Uterus (tissue), 2 donors: Measurements from ENCODE around the gene SMAD1.

Experiments used
- POLR2A ChIP-seq, 2 donors: fragments of 450-650 bp; IDR thresholded peaks; one replicate each; pipeline ENCODE4 v1.6.1; 2016; ENCODE audit warnings: antibody characterized with exemption in 2 of 2, mild to moderate bottlenecking in 1 of 2, moderate library complexity in 1 of 2
- TF ChIP-seq, protein P1 (sequence below), 4 experiments: fragments of 200-600 bp in 2 of 4; fragments of 450-650 bp in 2 of 4; sonication (generic) in 2 of 4; IDR thresholded peaks; one replicate each; pipeline ENCODE4 v1.5.1; 2016 to 2019; ENCODE audit warnings: antibody characterized with exemption in 4 of 4, mild to moderate bottlenecking in 2 of 4, moderate library complexity in 1 of 4

DNA sequence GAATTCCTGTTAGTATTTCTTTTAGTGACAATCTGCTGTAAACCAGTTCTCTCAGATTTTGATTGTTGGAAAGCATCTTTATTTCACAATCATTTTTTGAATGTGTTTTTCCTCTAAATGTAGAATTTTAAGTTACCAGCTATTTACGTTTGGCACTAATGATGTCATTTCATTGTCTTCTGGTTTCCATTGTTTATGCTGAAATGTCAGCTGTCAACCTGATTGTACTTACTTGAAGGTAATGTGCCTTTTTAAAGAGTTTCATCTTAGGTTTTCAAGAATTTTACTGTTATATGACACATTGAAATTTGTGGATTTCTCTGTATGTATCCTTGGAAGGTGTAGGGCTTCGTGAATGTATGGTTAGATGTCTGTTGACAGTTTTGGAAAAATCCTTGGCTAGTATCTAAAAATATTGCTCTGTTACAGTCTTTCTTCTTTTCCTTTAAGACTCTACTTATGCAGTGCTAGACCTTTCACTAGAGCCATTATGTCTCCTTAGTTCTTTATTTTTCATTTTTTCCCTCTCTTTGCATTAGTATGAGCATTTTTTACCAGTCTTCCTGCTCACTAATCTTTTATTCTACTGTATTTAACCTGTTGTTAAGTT lies 30.4 kb downstream of the SMAD1 start:
- TF ChIP-seq, protein P1, sequence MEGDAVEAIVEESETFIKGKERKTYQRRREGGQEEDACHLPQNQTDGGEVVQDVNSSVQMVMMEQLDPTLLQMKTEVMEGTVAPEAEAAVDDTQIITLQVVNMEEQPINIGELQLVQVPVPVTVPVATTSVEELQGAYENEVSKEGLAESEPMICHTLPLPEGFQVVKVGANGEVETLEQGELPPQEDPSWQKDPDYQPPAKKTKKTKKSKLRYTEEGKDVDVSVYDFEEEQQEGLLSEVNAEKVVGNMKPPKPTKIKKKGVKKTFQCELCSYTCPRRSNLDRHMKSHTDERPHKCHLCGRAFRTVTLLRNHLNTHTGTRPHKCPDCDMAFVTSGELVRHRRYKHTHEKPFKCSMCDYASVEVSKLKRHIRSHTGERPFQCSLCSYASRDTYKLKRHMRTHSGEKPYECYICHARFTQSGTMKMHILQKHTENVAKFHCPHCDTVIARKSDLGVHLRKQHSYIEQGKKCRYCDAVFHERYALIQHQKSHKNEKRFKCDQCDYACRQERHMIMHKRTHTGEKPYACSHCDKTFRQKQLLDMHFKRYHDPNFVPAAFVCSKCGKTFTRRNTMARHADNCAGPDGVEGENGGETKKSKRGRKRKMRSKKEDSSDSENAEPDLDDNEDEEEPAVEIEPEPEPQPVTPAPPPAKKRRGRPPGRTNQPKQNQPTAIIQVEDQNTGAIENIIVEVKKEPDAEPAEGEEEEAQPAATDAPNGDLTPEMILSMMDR (IDR thresholded peaks at IDR 0.05) = no peak
- no peak for TF ChIP-seq POLR2A (IDR thresholded peaks at IDR 0.05)
